ENCODE data around the gene GRWD1.
A peak's percentile ranks its signal among the peaks of the same experiment; 100 is the strongest.

Gene GRWD1

GRCh38 chr19:48418317-48419064, 27.3 kb upstream of the GRWD1 start:
- no peak for DNase-seq (ENCODE audit: extremely low read depth, insufficient read length)
- no peaks in the 10 kb centered on the region for H3K36me3 ChIP-seq (ENCODE audit: control insufficient read depth, insufficient read depth, low read length)
- TF ChIP-seq CTCF (IDR thresholded peaks at IDR 0.05; ENCODE audit: insufficient read depth, low read length, poor library complexity, severe bottlenecking), result no peak
- no peak overlapping the region for H3K4me3 ChIP-seq (replicated peaks; ENCODE audit: low read depth, low read length)
- H3K27me3 ChIP-seq (replicated peaks; ENCODE audit: control insufficient read depth, insufficient read depth, low read length), result no peaks in the 10 kb centered on the region

GRCh38 chr19:48419158-48419920, 26.4 kb upstream of the GRWD1 start:
- peak; percentile 75 for DNase-seq (ENCODE audit: extremely low read depth, insufficient read length)
- TF ChIP-seq CTCF (IDR thresholded peaks at IDR 0.05; ENCODE audit: insufficient read depth, low read length, poor library complexity, severe bottlenecking), result no peak
- no peaks in the 10 kb centered on the region for H3K27me3 ChIP-seq (replicated peaks; ENCODE audit: control insufficient read depth, insufficient read depth, low read length)
- peak overlapping the region; percentile 47 for H3K4me3 ChIP-seq (replicated peaks; ENCODE audit: low read depth, low read length)
- no peaks in the 10 kb centered on the region for H3K36me3 ChIP-seq (ENCODE audit: control insufficient read depth, insufficient read depth, low read length)

GRCh38 chr19:48421548-48421947, 24.2 kb upstream of the GRWD1 start:
- no peaks in the 10 kb centered on the region for H3K36me3 ChIP-seq (ENCODE audit: control insufficient read depth, insufficient read depth, low read length)
- no peak for DNase-seq (ENCODE audit: extremely low read depth, insufficient read length)

GRCh38 chr19:48424694-48425219, 21.0 kb upstream of the GRWD1 start:
- DNase-seq (ENCODE audit: extremely low read depth, insufficient read length), result no peak
- no peak for TF ChIP-seq CTCF (IDR thresholded peaks at IDR 0.05; ENCODE audit: insufficient read depth, low read length, poor library complexity, severe bottlenecking)

More at GRCh38 chr19:48421548-48421947, 24.2 kb upstream of the GRWD1 start:
- Histone ChIP-seq H3K4me3 (replicated peaks; ENCODE audit: low read depth, low read length) (no peak overlapping the region), H3K27me3 (replicated peaks; ENCODE audit: control insufficient read depth, insufficient read depth, low read length) (no peaks in the 10 kb centered on the region)
- no peak for TF ChIP-seq CTCF (IDR thresholded peaks at IDR 0.05; ENCODE audit: insufficient read depth, low read length, poor library complexity, severe bottlenecking)

GRCh38 chr19:48428670-48429069, 17.1 kb upstream of the GRWD1 start:
- Histone ChIP-seq H3K27me3 (replicated peaks; ENCODE audit: control insufficient read depth, insufficient read depth, low read length) (no peaks in the 10 kb centered on the region), H3K36me3 (ENCODE audit: control insufficient read depth, insufficient read depth, low read length) (no peaks in the 10 kb centered on the region), H3K4me3 (replicated peaks; ENCODE audit: low read depth, low read length) (no peak overlapping the region)
- no peak for DNase-seq (ENCODE audit: extremely low read depth, insufficient read length)
- no peak for TF ChIP-seq CTCF (IDR thresholded peaks at IDR 0.05; ENCODE audit: insufficient read depth, low read length, poor library complexity, severe bottlenecking)

More at GRCh38 chr19:48424694-48425219, 21.0 kb upstream of the GRWD1 start:
- Histone ChIP-seq H3K4me3 (replicated peaks; ENCODE audit: low read depth, low read length) (no peak overlapping the region), H3K36me3 (ENCODE audit: control insufficient read depth, insufficient read depth, low read length) (no peaks in the 10 kb centered on the region), H3K27me3 (replicated peaks; ENCODE audit: control insufficient read depth, insufficient read depth, low read length) (no peaks in the 10 kb centered on the region)

All from GM06990 (cell line).